C4-2B (cell line): Measurements from ENCODE around the gene GBF1.

Experiments
- H3K27ac ChIP-seq: fragments of 450-650 bp; 2 replicates; pipeline ENCODE4 v1.5.1; 2017
- CTCF ChIP-seq: fragments of 450-650 bp; conservative IDR thresholded peaks from 2 replicates; pipeline ENCODE4 v1.5.1; 2017; ENCODE audit warnings: mild to moderate bottlenecking
- ZFX ChIP-seq: fragments of 450-650 bp; IDR thresholded peaks from 2 replicates; pipeline ENCODE4 v1.6.1; 2017

Gene GBF1

GRCh38 chr10:102285133-102285532, 39.8 kb downstream of the GBF1 start:
- TF ChIP-seq ZFX (no peak), CTCF (no peak)
- H3K27ac ChIP-seq, result no peak overlapping the region

- TF ChIP-seq ZFX, result no peak
- TF ChIP-seq CTCF, result no peak
- no peak overlapping the region for H3K27ac ChIP-seq
These were observed 40.9 kb downstream of the GBF1 start for GRCh38 chr10:102286216-102286615.

- no peak overlapping the region for H3K27ac ChIP-seq
- no peak for TF ChIP-seq CTCF
These were observed 42.2 kb downstream of the GBF1 start for GRCh38 chr10:102287538-102287937.

- H3K27ac ChIP-seq, result no peak overlapping the region
- TF ChIP-seq CTCF (no peak), ZFX (no peak)
These were observed 42.7 kb downstream of the GBF1 start for GRCh38 chr10:102287991-102288390.

- no peak overlapping the region for H3K27ac ChIP-seq
- TF ChIP-seq ZFX, result no peak
- TF ChIP-seq CTCF, result no peak
These were observed 44.0 kb downstream of the GBF1 start for GRCh38 chr10:102289356-102289755.

- H3K27ac ChIP-seq, result no peak overlapping the region
- TF ChIP-seq CTCF (no peak), ZFX (no peak)
These were observed 44.5 kb downstream of the GBF1 start for GRCh38 chr10:102289840-102290239.

GRCh38 chr10:102291221-102291905, 46.0 kb downstream of the GBF1 start:
- no peak overlapping the region for H3K27ac ChIP-seq
- TF ChIP-seq ZFX (no peak), CTCF (no peak)
